ENCODE results near the gene TUFM. TPM values are rescaled to one million over a fixed set of nuclear protein-coding genes. Genes with fewer than 3 reads are reported as not detected.
"Not testable (repeated sequence)": the region's sequence is repeated elsewhere in the genome, so short reads cannot be mapped to it uniquely, and the experiment has no call there.

Gene TUFM
- total RNA-seq (2014; rRNA removed; shearing (Covaris generic)): 376 and 403 TPM in 2 replicates

DNA sequence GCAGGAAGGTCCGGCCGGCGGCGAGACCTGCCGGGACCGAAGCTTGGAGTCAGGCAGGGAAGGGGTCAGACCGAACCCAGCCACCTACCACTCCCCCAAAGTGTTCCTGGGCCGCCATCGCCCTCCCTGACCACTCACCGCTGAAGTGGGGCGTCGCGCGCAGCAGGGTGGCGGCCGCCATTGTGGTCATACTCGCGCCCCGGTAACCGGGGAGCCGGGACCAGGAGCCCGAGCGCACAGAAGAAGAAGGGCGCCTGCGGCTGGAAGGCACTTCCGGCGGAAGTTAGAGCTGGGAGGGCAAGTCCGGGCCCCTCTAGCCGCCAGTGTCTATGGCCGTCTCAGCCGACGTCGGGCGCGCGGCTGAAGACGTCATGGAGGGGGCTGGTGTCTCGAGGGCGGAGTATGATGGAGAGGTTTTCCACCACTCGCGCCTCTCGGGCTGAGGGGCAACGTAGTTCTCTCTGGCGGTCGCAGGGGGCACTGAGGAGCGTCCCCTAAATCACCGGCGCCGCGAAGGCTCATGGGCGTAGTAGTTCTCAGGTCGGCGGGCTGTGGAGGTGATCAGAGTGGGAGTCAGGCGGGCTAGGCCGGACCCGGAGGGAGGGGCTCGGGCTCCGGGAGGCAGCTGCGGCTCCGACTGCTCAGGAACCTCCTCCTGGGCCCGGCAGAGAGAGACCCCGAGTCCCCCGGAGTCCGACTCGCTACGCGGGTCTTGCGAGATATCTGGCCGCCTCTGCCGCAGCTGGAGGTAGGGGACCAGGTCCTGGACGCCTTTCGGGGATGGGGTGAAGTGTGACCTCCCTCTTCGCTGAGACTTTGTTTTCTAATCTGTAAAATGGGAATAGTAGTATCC, at the start of gene TUFM:
TUFM (minus strand) TSS at position 269 of the 853 bp plus-strand sequence; CDS start at position 190, 79 bp downstream.
- DNase-seq (ENCODE audit: low spot score): peak; percentile 97

DNA sequence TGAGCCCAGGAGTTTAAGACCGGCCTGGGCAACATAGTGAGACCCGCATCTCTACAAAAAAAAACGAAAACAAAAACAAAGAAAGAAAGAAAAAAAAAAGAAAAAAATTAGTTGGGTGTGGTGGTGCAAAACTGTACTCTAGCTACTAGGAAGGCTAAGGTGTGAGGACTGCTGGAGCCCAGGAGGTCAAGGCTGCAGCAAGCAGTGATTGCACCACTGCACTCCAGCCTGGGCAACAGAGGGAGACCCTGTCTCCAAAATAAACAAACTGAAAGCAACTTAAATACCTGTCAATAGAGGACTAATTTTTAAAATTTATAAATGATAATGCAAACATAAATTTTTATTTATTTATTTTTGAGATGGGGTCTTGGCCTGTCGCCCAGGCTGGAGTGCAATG, 49.5 kb upstream of the TUFM start:
- no peak for DNase-seq (ENCODE audit: low spot score)

DNA sequence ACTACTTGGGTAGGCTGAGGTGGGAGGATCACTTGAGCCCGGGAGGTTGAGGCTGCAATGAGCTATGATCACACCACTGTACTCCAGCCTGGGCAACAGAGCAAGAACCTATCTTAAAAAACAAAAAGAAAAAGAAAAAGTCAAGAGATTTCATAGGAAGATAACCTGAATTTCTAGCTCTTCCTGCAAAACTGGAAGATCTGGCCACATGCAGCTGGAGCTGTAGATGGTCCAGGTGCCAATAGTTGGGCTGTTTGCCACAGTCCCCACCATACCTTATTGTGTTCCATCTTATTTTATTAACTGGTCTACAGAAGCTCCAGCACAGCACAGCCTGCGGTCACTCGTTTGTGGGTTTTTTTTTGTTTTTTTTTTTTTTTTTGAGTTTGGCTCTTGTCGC, 47.1 kb upstream of the TUFM start:
- no peak for DNase-seq (ENCODE audit: low spot score)

DNA sequence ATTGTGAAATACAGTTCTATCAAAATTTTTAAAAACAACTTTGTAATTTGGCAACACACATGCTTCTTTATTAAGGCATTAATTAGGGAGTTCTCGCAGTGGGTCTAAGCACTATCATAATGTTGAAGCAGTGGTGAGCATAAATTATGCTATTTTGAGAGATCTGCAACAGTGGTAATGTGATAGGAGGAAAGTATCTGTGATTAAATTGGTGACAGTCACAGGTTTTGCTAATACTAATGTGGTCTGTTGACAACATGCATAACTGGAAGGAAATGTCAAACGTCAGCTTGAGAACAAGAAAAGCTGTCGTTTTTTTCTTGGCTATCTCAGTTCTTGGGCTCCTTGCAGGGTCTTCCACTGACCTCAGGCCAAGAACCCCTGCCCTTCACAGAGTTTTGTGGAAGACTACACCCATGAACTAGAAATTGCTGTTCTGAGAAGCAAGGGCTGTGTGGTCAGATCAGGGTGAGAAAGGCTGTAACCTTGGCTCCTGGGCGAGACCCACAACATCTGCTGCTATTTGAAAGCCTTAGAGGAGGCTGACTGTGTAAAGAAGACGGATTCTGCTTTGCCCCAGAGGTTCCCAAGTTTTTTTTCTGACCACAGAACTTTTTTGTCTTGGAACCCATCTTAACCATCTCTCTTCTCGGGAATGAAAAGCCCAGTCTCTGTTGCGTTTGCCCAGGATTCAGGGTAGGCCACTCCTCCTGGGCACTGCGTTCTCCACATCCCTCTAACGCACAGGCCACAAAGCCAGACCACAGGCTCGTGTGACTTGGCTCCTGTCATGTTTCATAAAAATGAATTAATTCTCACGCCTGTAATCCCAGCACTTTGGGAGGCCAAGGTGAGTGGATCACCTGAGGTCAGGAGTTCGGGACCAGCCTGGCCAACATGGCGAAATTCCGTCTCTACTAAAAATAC, 46.1 kb upstream of the TUFM start:
- DNase-seq (ENCODE audit: low spot score): no peak

DNA sequence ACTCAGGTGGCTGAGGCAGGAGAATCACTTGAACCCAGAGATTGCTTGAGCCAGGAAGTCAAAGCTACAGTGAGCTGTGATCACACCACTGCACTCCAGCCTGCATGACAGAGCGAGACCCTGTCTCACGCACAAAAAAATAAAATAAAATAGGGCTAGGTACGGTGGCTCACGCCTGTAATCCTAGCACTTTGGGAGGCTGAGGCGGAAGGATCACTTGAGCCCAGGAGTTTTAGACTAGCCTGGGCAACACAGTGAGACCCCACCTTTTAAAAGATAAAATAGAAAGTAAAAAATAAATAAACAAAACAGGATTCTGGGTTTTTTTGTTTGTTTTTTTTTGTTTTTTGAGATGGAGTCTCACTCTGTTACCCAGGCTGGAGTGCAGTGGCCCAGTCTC, 44.2 kb upstream of the TUFM start:
- DNase-seq (ENCODE audit: low spot score): not testable (repeated sequence)

DNA sequence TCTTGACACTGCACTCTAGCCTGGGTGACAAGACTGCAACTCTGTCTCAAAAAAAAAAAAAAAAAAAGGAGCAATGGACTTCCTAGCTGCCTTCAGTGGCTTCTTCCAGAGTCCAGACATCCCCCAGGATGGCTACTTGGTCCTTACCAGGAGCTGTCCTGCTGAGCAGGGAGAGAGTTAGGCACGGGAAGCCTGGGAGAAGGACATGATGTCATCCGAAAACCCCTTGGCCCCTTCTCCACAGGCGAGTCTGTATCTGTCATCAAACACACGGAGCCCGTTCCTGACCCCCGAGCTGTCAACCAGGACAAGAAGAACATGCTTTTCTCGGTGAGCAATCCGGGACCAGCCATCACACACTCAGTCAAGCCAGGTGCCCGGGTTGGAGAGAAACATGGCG, 40.8 kb upstream of the TUFM start:
- no peak for DNase-seq (ENCODE audit: low spot score)

DNA sequence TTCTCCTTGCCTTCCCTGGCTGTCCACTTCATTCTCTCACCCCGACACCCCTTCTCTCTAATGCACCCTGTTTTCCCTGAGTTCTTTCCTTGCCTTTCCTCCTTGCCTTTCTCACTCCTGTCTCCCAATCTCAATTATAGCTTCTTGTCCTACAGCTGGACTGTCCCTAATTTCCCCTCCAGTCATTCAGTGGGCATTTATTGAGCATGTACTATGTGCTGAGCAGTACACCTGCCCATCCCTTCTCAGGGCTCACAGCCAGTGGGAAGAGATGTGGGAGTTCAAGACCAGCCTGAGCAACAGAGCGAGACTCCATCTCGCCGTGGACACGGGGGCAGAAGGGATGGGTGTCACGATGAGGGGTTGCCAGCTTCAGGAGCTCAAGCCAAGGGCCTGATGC, 37.9 kb upstream of the TUFM start:
- no peak for DNase-seq (ENCODE audit: low spot score)

DNA sequence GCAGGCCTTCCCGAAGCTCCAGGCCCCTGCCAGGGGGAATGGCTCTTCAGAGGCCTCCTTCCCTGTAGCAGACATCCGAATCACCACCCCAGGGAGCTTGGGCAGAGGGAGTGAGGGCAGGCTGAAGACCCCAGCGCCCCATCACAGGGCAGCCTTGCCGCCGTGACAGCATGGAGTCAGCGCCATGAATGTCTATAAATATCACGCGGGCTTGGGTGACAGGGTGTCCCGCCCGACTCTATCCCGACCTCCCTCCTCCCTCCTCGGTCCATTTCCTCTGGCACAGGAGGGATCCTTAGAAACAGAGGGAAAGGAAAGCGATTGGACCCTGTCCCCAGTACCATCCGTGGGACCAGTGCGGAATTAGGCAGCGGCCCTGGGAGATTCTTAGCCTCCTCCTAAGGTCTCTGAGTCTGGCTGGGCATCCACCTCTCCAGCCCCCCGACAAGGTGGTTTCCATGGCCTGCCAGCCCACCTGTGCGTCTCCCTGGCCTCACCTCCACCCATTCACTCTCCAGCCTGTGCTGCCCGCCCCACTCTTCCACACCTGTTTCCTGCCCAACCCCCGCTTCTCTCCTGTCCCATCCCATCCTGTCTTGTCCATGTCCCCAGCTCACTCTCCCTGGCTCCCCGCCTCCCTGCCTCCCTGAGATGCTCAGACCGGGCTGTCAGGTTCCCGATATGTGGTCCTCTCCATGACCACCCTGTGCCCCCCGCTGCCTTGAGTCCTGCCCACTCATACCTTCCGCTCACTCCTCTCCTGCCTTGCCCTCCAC, 37.3 kb upstream of the TUFM start:
- no peak for DNase-seq (ENCODE audit: low spot score)

DNA sequence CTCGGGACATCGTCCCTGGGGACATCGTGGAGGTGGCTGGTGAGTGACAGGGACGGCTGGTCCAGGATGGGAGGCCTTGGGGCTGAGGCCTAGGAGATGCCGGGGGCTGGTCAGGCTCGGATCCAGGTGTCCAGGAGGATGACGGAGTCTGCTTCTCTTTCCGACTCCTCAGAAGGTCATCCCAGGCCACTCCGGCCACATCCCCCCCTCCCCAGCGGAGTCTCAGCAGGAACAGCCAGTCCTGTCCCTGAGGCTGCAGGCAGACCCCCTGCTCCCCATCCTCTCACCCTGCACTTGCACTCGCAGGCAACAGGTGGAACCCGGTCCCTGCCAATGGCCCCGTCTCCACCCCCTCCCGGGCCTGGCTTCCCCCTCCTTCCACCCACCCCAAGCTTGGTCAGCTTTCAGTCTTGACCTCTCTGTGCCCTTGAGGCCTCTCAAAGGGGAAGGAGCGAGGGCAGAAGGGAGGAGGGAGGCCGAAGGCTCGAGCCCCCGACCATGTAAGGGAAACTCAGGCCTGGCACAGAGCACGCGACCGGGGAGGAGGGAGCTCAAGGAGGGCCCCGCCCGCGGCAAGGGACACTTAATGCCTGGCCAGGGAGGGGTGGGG, 36.5 kb upstream of the TUFM start:
- no peak for DNase-seq (ENCODE audit: low spot score)

DNA sequence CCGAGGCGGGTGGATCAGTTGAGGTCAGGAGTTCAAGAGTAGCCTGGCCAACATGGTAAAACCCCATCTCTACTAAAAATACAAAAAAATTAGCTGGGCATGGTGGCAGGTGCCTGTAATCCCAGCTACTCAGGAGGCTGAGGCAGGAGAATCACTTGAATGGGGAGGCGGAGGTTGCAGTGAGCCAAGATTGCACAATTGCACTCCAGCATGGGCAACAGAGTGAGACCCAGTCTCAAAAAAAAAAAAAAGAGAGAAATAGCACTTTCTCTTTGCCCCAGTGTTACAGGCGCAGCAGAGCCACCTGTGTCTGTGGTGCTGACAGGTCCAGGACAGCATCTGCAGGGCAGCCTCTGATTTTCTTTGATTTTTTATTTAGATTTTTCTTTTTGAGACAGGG, 35.4 kb upstream of the TUFM start:
- DNase-seq (ENCODE audit: low spot score): not testable (repeated sequence)

DNA sequence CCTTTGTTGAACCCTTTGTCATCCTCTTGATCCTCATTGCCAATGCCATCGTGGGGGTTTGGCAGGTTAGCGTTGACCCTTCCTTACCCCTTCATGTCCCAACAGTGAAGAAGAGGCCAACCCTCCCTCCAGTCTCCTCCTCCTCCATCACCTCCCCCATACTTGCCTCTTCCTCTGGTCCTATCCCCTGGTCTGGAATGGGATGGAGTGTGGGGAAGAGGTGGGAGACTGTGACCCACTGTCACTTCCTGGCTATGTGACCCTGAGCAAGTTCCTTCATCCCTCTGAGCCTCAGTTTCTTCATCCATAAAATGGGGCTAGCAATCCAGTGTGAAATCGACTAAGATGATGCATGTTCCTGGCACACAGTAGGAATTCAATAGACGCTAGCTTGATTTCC, 34.8 kb upstream of the TUFM start:
- DNase-seq (ENCODE audit: low spot score): no peak

DNA sequence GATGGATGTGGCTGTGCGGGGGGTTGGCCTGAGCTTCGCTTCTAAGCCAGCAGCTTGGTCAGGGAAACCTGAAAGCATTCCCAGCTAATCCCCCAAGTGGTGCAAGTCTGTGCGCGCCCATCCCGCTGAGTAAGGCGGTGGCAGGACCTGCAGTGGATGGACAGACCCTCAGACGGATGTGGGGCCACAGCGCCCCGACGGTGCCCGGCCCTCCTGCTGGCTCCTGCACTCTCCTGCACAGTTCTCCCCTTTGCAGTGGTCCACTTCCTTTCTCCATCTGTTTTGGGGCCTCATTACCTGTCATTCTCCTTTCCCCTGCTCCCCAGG, 34.4 kb upstream of the TUFM start:
- no peak for DNase-seq (ENCODE audit: low spot score)

DNA sequence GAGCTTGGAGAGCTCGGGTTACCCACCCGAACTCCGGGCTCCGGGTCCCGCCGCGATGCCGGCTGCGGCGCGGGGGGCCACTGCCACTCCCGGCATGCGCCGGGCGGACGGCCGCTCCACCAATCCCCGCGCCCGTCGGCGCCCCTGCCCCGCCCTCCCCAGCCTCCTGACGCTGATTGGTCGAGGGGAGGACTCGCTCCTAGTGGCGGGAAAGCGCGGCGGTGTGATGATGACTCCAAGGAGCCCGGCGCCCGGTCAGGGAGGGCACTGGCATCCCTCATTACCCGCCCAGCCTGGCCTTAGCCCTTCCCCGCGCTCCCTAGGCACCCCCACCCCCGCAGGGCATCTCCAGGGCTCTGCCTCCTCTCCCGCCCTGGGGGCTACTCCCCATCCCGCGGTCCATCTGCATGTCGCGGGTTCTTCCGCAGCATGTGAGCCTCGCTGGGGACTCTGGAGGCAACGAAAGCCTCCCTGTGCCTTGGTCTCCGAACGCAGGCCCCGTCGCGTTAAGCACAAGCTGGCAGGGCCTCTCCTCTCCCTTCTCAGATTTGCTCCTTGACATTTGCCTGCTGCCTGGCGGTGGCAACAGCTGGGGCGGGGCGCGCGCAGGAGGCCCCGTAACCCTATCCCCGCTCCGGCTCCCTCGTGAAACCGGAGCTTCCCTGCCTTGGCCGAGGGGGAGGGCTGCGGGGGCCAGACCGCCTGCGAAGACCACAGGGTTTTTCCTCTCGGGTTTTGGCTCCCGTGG, 33.9 kb upstream of the TUFM start:
- peak; percentile 61 for DNase-seq (ENCODE audit: low spot score)

DNA sequence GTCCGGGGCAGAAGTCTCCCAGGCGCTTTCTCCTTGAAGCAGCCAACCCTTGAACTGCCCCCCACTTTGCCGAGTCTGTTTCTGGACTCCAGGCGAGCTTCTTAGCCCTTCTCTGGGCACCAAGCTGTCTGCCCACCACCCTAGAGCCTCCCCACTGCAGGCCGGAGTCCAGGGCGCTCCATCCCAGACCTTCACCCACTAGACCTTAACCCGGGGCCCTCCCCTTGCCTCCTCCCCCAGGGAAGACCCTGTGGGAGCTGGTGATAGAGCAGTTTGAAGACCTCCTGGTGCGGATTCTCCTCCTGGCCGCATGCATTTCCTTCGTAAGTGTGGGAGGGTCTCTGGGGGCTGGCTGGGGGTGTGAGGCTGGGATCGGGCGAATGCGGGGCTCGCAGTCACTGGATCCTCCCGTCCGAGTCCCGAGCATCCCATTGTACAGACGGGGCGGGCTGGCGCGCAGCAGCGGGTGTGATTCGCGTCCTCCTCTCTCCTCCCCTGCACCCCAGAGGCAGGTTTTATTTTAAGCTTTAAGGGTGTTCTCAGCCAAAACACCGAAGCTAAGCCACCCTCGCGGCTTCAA, 33.2 kb upstream of the TUFM start:
- no peak for DNase-seq (ENCODE audit: low spot score)

DNA sequence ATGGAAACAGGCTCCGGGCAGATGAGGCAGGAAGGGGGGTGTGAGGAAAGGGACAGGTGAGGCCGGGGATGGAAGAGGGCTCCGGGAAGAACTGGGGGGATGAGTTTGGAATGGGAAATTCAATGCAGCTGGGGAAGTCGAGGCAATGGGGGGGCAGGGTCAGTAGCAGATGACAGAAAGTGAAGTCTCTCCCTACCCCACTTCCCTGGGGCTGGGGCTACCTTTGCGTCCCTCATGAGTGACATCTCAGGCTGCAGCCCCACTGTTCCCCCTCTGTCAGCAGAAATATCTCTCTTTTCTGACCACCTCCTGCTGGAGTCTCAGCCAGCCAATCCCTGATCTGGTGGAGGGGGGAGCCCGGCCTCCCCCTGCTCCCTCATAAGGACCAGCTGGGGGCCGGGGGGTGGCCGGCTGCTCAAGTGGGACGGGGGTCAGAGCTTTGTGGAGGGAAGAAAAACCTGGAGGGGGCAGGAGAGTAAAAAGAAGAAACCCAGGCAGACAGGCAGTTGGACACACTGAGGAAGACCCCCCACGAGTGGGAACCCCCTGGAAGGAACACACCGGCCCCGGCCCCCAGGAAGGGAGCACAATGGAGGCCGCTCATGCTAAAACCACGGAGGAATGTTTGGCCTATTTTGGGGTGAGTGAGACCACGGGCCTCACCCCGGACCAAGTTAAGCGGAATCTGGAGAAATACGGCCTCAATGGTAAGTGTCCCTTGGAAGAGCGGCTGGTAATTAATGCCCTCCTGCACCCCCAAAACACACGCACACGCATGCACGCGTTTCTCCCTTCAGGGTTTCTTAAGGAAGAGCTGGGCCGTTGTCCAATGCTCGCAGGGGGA, 32.2 kb upstream of the TUFM start, which contains the start of gene ATP2A1:
ATP2A1 (plus strand) TSS at position 406 of the 844 bp plus-strand sequence; CDS start at position 590, 184 bp downstream.
- DNase-seq (ENCODE audit: low spot score): no peak

DNA sequence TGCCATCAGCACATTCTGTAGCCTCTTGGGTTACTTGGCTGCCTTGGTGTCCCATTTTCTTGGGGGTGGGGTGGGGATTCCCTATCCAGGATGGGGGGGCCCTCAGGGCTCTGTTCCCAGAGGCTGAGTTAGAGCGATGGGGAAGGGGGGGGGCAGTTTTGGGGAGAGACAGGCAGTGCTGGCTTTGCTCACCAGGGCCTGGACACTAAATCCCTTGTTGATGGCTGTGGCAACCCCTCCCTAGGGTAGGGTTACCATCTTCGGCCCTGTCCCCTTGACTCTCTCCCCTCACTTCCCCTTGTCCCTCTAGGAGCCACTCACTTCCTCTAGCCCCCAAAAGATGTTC, 31.5 kb upstream of the TUFM start:
- DNase-seq (ENCODE audit: low spot score): no peak

DNA sequence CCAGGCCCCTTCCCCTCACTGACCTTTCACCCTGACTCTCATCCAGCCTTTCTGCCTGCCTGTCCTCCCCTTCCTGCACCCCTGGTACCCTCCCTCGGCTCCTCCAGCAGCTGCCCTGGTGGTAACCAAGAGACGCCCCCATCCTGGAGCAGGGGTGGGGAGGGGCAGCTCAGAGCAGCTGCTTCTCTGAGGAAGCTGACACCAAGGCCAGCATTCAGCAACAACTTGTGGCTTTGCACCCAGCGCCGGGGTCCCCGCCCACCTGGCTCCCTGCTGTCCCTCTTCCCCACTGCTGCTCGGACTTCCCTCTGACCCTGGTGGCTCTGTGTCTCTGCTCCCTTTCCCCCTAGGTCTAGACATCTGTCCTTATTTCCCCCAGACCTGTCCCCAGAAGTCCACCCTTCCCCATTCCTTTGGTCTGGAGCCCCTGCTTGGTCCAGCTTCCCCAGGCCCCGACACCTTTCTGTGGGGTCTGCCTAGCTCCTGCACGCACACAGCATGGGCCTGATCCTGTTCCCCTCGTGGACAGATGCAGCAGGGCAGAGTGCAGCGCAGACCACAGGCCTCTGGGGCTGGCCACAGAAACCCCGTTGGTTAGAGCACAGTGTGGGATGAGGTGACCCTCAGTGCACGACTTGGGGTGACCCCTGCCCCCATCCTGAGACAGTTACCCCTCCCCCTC, 31.0 kb upstream of the TUFM start:
- DNase-seq (ENCODE audit: low spot score): no peak

DNA sequence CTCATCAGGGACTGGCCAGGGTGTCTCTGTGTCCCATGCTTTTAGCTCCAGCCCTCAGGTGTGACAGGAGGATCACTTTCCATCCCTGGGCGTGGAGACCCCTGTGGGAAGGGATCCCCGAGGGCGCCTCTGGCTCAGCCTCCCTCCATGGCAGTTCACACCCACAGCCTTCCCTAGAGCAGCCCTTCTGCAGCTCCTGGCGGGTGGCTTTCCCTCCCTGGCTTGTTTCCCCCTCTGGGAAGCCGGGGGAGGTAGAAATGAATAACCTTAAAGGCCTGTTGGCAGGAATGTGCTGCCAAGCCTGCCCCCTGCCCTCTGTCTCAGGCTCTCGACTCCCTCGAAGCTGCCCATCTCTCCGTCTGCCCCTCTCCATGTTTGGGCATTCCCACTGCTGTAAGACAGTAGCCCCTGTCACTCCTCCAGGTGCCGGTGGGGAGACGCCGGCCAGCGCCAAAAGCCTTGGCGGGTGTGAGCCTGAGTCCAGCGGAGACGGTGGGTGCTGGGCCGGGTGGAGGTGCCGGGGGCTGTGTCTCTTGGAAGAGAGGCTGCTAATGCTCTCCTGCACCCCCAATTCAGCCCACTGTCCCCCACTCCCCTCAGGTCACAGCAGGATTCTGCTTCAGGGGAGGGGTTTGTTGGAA, 30.0 kb upstream of the TUFM start:
- no peak for DNase-seq (ENCODE audit: low spot score)
